K562 (cell line): ENCODE data around the gene XPO6. TPM values are rescaled to one million over a fixed set of nuclear protein-coding genes. Genes with fewer than 3 reads are reported as not detected.

Experiments used
- ATF6 ChIP-seq: sonication (generic); formaldehyde crosslinking; IDR thresholded peaks from 2 replicates; pipeline ENCODE4 v1.4.0; 2020; ENCODE audit warnings: mild to moderate bottlenecking, missing genetic modification reagents
- GABPB2 ChIP-seq: fragments of 250-450 bp; sonication (Bioruptor Pico); conservative IDR thresholded peaks from 2 replicates; pipeline ENCODE4 v1.5.1; 2021; ENCODE audit warnings: mild to moderate bottlenecking
- GMEB1 ChIP-seq: fragments of 250-450 bp; sonication (Bioruptor Pico); IDR thresholded peaks from 2 replicates; pipeline ENCODE4 v1.4.0; 2020; ENCODE audit warnings: mild to moderate bottlenecking
- HBP1 ChIP-seq: fragments of 450-650 bp; formaldehyde crosslinking; IDR thresholded peaks from 2 replicates; pipeline ENCODE4 v1.4.0; 2022; ENCODE audit warnings: missing genetic modification characterization
- HMBOX1 ChIP-seq: sonication (generic); IDR thresholded peaks from 2 replicates; pipeline ENCODE4 v1.6.1; 2016
- NCOA6 ChIP-seq: fragments of 450-650 bp; IDR thresholded peaks from 2 replicates; pipeline ENCODE4 v1.6.1; 2017; ENCODE audit warnings: mild to moderate bottlenecking
- NKRF ChIP-seq: fragments of 450-650 bp; IDR thresholded peaks from 2 replicates; pipeline ENCODE4 v1.6.1; 2016; ENCODE audit warnings: borderline replicate concordance
- NR0B1 ChIP-seq: fragments of 450-650 bp; IDR thresholded peaks from one replicate; pipeline ENCODE4 v1.6.1; 2018; ENCODE audit warnings: mild to moderate bottlenecking, moderate library complexity; ENCODE audit not compliant: partially characterized antibody
- NR2C1 ChIP-seq, 2 experiments: fragments of 450-650 bp; IDR thresholded peaks; 2 replicates each; pipeline ENCODE4 v1.6.1; 2017; ENCODE audit warnings: mild to moderate bottlenecking in 2 of 2, antibody characterized with exemption in 1 of 2, inconsistent platforms in 1 of 2, missing compliant biosample characterization in 1 of 2, missing genetic modification characterization in 1 of 2
- PHTF2 ChIP-seq: fragments of 250-450 bp; sonication (Bioruptor Pico); IDR thresholded peaks from 2 replicates; pipeline ENCODE4 v1.5.0; 2021; ENCODE audit warnings: mild to moderate bottlenecking
- ZFP1 ChIP-seq: fragments of 450-650 bp; formaldehyde crosslinking; IDR thresholded peaks from 2 replicates; pipeline ENCODE4 v1.4.0; 2020; ENCODE audit warnings: mild to moderate bottlenecking, mixed read lengths
- ZNF165 ChIP-seq: fragments of 250-450 bp; sonication (Bioruptor Pico); IDR thresholded peaks from 2 replicates; pipeline ENCODE4 v1.4.0; 2020; ENCODE audit warnings: borderline replicate concordance
- ZNF589 ChIP-seq: fragments of 200-800 bp; sonication (Bioruptor generic); IDR thresholded peaks from 2 replicates; pipeline ENCODE4 v1.6.1; 2016; ENCODE audit warnings: low read depth, missing genetic modification characterization, missing compliant biosample characterization
- polyA plus RNA-seq, 8 experiments: library from polyadenylated mRNA; depleted of rRNA in 4 of 8; stranded (reverse) in 5 of 8; unstranded in 3 of 8; fragments of >200 nt; fragmentation: Nextera tagmentation in 2 of 8; fragmentation: Illumina TruSeq in 1 of 8; extraction: Ambion mirVana in 2 of 8; extraction: Trizol in 1 of 8; gene quantifications; 2 replicates each; pipeline versions ENCODE4 v1.2.1 to v1.2.3, GENCODE V29; 2011 to 2014; ENCODE audit warnings: inconsistent platforms in 1 of 8, missing spikeins in 1 of 8
- total RNA-seq, 7 experiments: library from RNA; depleted of rRNA in 6 of 7; stranded (reverse); fragments of >200 nt in 6 of 7; fragmentation: Illumina TruSeq in 2 of 7; extraction: Trizol in 2 of 7; gene quantifications; 2 replicates each; pipeline versions ENCODE4 v1.2.1 to v1.2.3, GENCODE V29; 2011 to 2021; ENCODE audit warnings: low replicate concordance in 1 of 7

XPO6 gene
- total and polyA plus RNA-seq, 9 of the 15 experiments (the other 6 are each of a cell fraction or from before 2014, with no cell fraction given) = 11.2 to 196 (median 119) TPM

GRCh38 chr16:28211758-28212531 lies at the start of gene XPO6 (continued):
- TF ChIP-seq GMEB1 (CRISPR knock-in tag) (peak; percentile 86), NCOA6 (no peak), GABPB2 (CRISPR knock-in tag) (no peak), NKRF (peak; percentile 90; the same call in 1 of the 2 replicates), HBP1 (peak; percentile 99), ATF6 (no peak), ZFP1 (CRISPR knock-in tag) (no peak), HMBOX1 (no peak), NR0B1 (no peak), ZNF589 (CRISPR knock-in tag) (peak; percentile 90), NR2C1 (IDR thresholded peaks at IDR 0.05) (peak; percentile 86; the same call in 1 of the 2 replicates), NR2C1 (tag; IDR thresholded peaks at IDR 0.05) (peak; percentile 79), ZNF165 (CRISPR knock-in tag) (0 out of 2 replicates have a peak, but pooled peaks have one; percentile 52), PHTF2 (CRISPR knock-in tag) (no peak)
